ENCODE results near the gene RAD51B.

- TF ChIP-seq CTCF (IDR thresholded peaks at IDR 0.05) (no peak), POLR2A (IDR thresholded peaks at IDR 0.05) (no peak), POLR2AphosphoS5 (IDR thresholded peaks at IDR 0.05) (no peak)
Measured at GRCh38 chr14:68468437-68469207, 649.0 kb downstream of the RAD51B start.
